CD4-positive, alpha-beta T cell treated with Interleukin-17A for 4 hours (primary cell): Measurements from ENCODE around the gene SAT2.
A peak's percentile ranks its signal among the peaks of the same experiment; 100 is the strongest.
"Not testable (repeated sequence)": the region's sequence is repeated elsewhere in the genome, so short reads cannot be mapped to it uniquely, and the experiment has no call there.

Experiments used
- DNase-seq: peaks from one replicate; pipeline ENCODE4 v3.0.0-alpha.2; 2020; ENCODE audit warnings: mixed read lengths

Gene SAT2

GRCh38 chr17:7627250-7628121, at the start of gene SAT2:
Gene SAT2, minus strand, starts transcription at chr17:7627821. Its CDS starts 186 bp downstream, at chr17:7627635.
- DNase-seq: peak; percentile 93

GRCh38 chr17:7676533-7676932, 48.9 kb upstream of the SAT2 start:
- DNase-seq: no peak

- DNase-seq: no peak
Observed at GRCh38 chr17:7674934-7675333, 47.3 kb upstream of the SAT2 start.

GRCh38 chr17:7673239-7673638, 45.6 kb upstream of the SAT2 start:
- DNase-seq: peak; percentile 32

- DNase-seq: no peak
Observed at GRCh38 chr17:7668482-7668881, 40.9 kb upstream of the SAT2 start.

- DNase-seq: no peak
Observed at GRCh38 chr17:7667656-7668406, 40.2 kb upstream of the SAT2 start.

GRCh38 chr17:7656958-7657609, 29.5 kb upstream of the SAT2 start:
- DNase-seq: no peak

GRCh38 chr17:7655541-7655840, 27.9 kb upstream of the SAT2 start:
- DNase-seq: no peak

- no peak for DNase-seq
Observed at GRCh38 chr17:7654832-7655540, 27.4 kb upstream of the SAT2 start.

- DNase-seq: no peak
Observed at GRCh38 chr17:7652388-7653356, 25.1 kb upstream of the SAT2 start.

GRCh38 chr17:7651665-7652387, 24.2 kb upstream of the SAT2 start:
- DNase-seq: peak; percentile 7

- peak; percentile 8 for DNase-seq
Observed at GRCh38 chr17:7651097-7651664, 23.6 kb upstream of the SAT2 start.

- peak; percentile 84 for DNase-seq
Observed at GRCh38 chr17:7650509-7651096, 23.0 kb upstream of the SAT2 start, which contains the start of gene ATP1B2. Gene ATP1B2, plus strand, starts transcription at chr17:7650926. Its CDS starts 593 bp downstream, at chr17:7651519.

GRCh38 chr17:7647018-7647417, 19.4 kb upstream of the SAT2 start:
- no peak for DNase-seq

GRCh38 chr17:7646457-7646856, 18.8 kb upstream of the SAT2 start:
- no peak for DNase-seq

- no peak for DNase-seq
Observed at GRCh38 chr17:7644775-7645174, 17.2 kb upstream of the SAT2 start.

- DNase-seq: not testable (repeated sequence)
Observed at GRCh38 chr17:7641635-7642034, 14.0 kb upstream of the SAT2 start.

GRCh38 chr17:7640783-7641182, 13.2 kb upstream of the SAT2 start:
- no peak for DNase-seq

- no peak for DNase-seq
Observed at GRCh38 chr17:7636163-7636562, 8.5 kb upstream of the SAT2 start.

- peak; percentile 23 for DNase-seq
Observed at GRCh38 chr17:7634384-7634783, 6.8 kb upstream of the SAT2 start.
